ENCODE results near the gene IRX4. TPM values are rescaled to one million over a fixed set of nuclear protein-coding genes. Genes with fewer than 3 reads are reported as not detected.

IRX4 gene
- total and polyA plus RNA-seq, 2 donors (not counting 3 experiments of a cell fraction or from before 2014, with no cell fraction given) = not detected

DNA sequence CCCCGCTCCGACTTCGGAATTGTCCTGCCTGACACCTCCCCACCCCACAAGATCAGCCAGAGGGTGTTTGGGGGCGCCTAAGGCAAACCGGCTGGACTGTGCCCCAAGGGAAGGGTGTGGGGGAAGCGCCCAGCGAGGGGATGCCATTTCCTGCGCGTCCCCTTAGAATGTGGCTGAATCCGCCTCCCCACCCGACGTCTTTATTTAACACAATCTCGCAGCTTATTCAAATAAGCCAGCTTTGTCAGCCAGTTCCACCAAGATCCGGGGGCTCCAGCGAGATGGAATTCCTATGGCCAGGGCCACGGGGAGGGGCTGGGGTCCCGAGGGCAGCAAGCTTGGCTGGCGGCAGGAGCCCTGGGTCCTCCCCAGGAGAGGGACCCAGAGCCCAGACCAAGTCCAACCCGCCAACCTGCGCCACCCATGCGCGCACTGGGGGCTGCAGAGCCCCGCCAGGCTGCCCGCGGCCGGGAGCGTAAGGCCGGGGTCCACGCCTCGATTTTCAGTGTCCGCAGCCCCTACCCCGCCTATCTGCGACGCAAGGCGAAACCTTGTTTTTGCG is 7.4 kb downstream of the IRX4 start:
- FAIRE-seq = no peak
- H3K9me3 ChIP-seq (replicated peaks; ENCODE audit: control insufficient read depth, insufficient read depth, low read length) = no peaks in the 10 kb centered on the region
- DNase-seq (ENCODE audit: low read depth, low spot score) = no peak
- intact Hi-C loops (cut with micrococcal nuclease) = no loop called here
- no peaks in the 10 kb centered on the region for H3K79me2 ChIP-seq (ENCODE audit: control insufficient read depth, insufficient read depth, low read length)
- H3K36me3 ChIP-seq (ENCODE audit: control insufficient read depth in 2 of 2, extremely low read depth in 1 of 2, insufficient read depth in 2 of 2, low read length in 2 of 2) = no peaks in the 10 kb centered on the region
- BruUV-seq (replicated peaks) = no TSS peak
- POLR2A ChIA-PET = no interaction called here
- no peaks in the 10 kb centered on the region for H3K4me1 ChIP-seq (ENCODE audit: control insufficient read depth, extremely low read depth, insufficient read depth, low read length)
- no peaks in the 10 kb centered on the region for H3K9me1 ChIP-seq (replicated peaks; ENCODE audit: control insufficient read depth, extremely low read depth, insufficient read depth, low read length)
- no peaks in the 10 kb centered on the region for H4K20me1 ChIP-seq (replicated peaks; ENCODE audit: control insufficient read depth, extremely low read depth, insufficient read depth, low read length)
- no peak overlapping the region for H3K4me3 ChIP-seq (replicated peaks in 1 of 3; ENCODE audit: insufficient read depth in 1 of 3, low read depth in 1 of 3, low read length in 3 of 3)
- no peak overlapping the region for H3K27ac ChIP-seq (ENCODE audit: insufficient read depth, low read depth, low read length)
- dilution Hi-C loops (cut with MboI; ENCODE audit: extremely low pct_ligation_motif_present, low sequenced_read_pairs) = no loop called here
- no peak overlapping the region for H2AFZ ChIP-seq (ENCODE audit: low read depth, low read length)
- TF ChIP-seq MYC (IDR thresholded peaks at IDR 0.05; ENCODE audit: low read depth, low read length) = no peak
- peak; percentile 87 for TF ChIP-seq EZH2 (IDR thresholded peaks at IDR 0.05; ENCODE audit: borderline replicate concordance, low read depth, low read length, severe bottlenecking)
- peaks cover 56 to 71% of the 10 kb centered on the region in 2 experiments for H3K27me3 ChIP-seq (ENCODE audit: control insufficient read depth in 2 of 2, insufficient read depth in 2 of 2, low read length in 2 of 2)
- H3K4me2 ChIP-seq (ENCODE audit: insufficient read depth, low read length) = no peak overlapping the region
- H3K9ac ChIP-seq (replicated peaks; ENCODE audit: extremely low read depth, insufficient read depth, low read length) = no peak overlapping the region
- CTCF ChIA-PET = no interaction called here

DNA sequence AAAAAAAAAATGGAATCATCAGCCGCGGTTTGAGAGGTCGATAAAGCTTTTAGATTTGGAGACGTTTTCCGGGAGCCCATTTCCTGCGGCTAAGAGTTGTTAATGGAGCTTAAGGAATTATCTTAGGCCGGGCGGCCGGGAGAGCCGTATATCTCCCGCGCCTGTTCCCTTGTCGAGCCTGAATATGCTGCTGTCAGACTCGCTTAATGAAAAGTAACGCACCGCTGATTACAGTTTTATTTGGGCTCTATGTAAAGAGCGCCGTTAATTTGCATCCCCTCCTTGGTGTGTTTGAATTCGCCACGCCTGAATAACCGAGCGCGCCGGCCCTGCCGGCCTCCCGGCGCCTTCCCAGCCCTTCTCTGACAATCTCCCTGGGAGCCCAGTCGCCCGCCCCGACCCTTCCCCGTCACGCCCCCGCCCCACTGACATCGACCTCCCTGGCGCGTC is 7.9 kb downstream of the IRX4 start:
- BruUV-seq (replicated peaks) = no TSS peak
- Histone ChIP-seq H3K9me1 (replicated peaks; ENCODE audit: control insufficient read depth, extremely low read depth, insufficient read depth, low read length) (no peaks in the 10 kb centered on the region), H2AFZ (ENCODE audit: low read depth, low read length) (no peak overlapping the region), H3K4me3 (replicated peaks in 1 of 3; ENCODE audit: insufficient read depth in 1 of 3, low read depth in 1 of 3, low read length in 3 of 3) (no peak overlapping the region), H3K36me3 (ENCODE audit: control insufficient read depth in 2 of 2, extremely low read depth in 1 of 2, insufficient read depth in 2 of 2, low read length in 2 of 2) (no peaks in the 10 kb centered on the region), H3K4me2 (ENCODE audit: insufficient read depth, low read length) (no peak overlapping the region), H3K27me3 (ENCODE audit: control insufficient read depth in 2 of 2, insufficient read depth in 2 of 2, low read length in 2 of 2) (peaks cover 50 to 66% of the 10 kb centered on the region in 2 experiments), H3K9ac (replicated peaks; ENCODE audit: extremely low read depth, insufficient read depth, low read length) (no peak overlapping the region), H3K4me1 (ENCODE audit: control insufficient read depth, extremely low read depth, insufficient read depth, low read length) (no peaks in the 10 kb centered on the region), H4K20me1 (replicated peaks; ENCODE audit: control insufficient read depth, extremely low read depth, insufficient read depth, low read length) (no peaks in the 10 kb centered on the region), H3K79me2 (ENCODE audit: control insufficient read depth, insufficient read depth, low read length) (no peaks in the 10 kb centered on the region), H3K9me3 (replicated peaks; ENCODE audit: control insufficient read depth, insufficient read depth, low read length) (no peaks in the 10 kb centered on the region), H3K27ac (ENCODE audit: insufficient read depth, low read depth, low read length) (no peak overlapping the region)
- ChIA-PET POLR2A (no interaction called here), CTCF (no interaction called here)
- no peak for DNase-seq (ENCODE audit: low read depth, low spot score)
- no peak for FAIRE-seq
- dilution Hi-C loops (cut with MboI; ENCODE audit: extremely low pct_ligation_motif_present, low sequenced_read_pairs) (no loop called here), intact Hi-C loops (cut with micrococcal nuclease) (no loop called here)
- peak; percentile 52 for TF ChIP-seq EZH2 (IDR thresholded peaks at IDR 0.05; ENCODE audit: borderline replicate concordance, low read depth, low read length, severe bottlenecking)
- TF ChIP-seq FOS (IDR thresholded peaks at IDR 0.05; ENCODE audit: borderline replicate concordance, insufficient read depth, low read length) = no peak
